ENCODE results near the gene STK4.

DNA sequence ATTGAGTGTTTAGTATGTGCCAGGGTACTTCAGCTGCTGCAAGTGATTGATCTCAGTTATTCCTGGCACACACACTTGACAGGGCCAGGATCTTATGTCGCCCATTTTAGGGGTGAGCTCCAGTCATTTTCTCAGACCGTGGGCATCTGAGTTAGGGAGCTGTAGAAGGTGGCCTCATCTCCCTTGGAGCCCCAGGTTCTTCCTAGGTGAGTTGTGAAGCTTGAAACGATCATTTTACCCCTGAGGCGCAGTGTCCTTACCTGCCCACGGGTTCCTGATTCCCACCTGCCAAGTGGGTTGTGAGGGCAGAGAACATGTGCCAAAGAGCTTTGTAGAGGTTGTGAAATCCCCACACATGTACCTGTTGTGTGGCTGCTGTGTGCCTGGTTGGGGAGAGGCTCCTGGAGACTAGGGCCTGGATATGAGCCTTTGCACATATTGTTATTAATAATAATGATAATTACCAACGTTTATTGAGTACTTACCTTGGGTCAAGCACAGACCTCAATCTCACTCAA is 135.1 kb downstream of the STK4 start:
- no peak for TF ChIP-seq CTCF (IDR thresholded peaks at IDR 0.05)
- no peak for TF ChIP-seq POLR2A (IDR thresholded peaks at IDR 0.05)
